Duodenal mucosa (tissue), 2 donors: ENCODE data around the gene PEX12.

Source experiments
- H3K27ac ChIP-seq: one replicate; pipeline ENCODE4 v1.7.0; 2013; ENCODE audit warnings: low read depth, low read length
- H3K27me3 ChIP-seq, 2 donors: one replicate each; pipeline ENCODE4 v1.7.0; 2013; ENCODE audit warnings: low read length in 2 of 2, control low read depth in 1 of 2; ENCODE audit not compliant: insufficient read depth in 2 of 2, control insufficient read depth in 1 of 2
- H3K36me3 ChIP-seq, 2 donors: one replicate each; pipeline ENCODE4 v1.7.0; 2013; ENCODE audit warnings: low read length in 2 of 2, control low read depth in 1 of 2; ENCODE audit not compliant: insufficient read depth in 2 of 2, control insufficient read depth in 1 of 2
- H3K4me1 ChIP-seq, 2 donors: one replicate each; pipeline ENCODE4 v1.7.0; 2013; ENCODE audit warnings: low read length in 2 of 2, control low read depth in 1 of 2; ENCODE audit not compliant: insufficient read depth in 2 of 2, control insufficient read depth in 1 of 2
- H3K4me3 ChIP-seq, 2 donors: one replicate each; pipeline ENCODE4 v1.7.0; 2013; ENCODE audit warnings: low read length in 2 of 2, low read depth in 1 of 2
- H3K9ac ChIP-seq, 2 donors: one replicate each; pipeline ENCODE4 v1.7.0; 2013; ENCODE audit warnings: low read length in 2 of 2, low read depth in 1 of 2
- H3K9me3 ChIP-seq, 2 donors: one replicate each; pipeline ENCODE4 v1.7.0; 2013; ENCODE audit warnings: low read length in 2 of 2, control low read depth in 1 of 2; ENCODE audit not compliant: control insufficient read depth in 1 of 2

PEX12 gene

DNA sequence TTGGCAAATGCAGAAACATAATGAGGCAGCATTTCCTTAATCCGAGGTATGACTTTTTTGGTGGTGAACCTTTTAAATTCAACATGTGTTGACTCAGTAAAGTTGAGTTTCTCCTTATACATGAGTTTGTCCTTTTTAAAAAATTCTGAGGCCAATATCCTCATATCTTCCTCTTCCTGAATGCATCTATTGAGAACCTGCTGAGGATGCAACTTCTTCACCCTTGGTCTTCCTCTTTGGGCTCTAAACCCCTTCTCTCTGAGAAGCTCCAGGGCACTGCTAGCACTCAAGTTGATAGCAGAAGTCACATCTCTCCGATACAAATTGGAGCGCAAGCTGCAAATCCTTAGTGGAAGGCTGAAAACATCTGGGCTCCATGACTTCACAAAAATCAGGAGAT is 21.0 kb downstream of the PEX12 start:
- Histone ChIP-seq H3K36me3 (no peaks in the 10 kb centered on the region), H3K9ac (no peak overlapping the region), H3K27ac (no peak overlapping the region), H3K9me3 (no peaks in the 10 kb centered on the region), H3K27me3 (peaks cover 0 to 6% of the 10 kb centered on the region in 2 donors), H3K4me3 (no peak overlapping the region), H3K4me1 (peaks cover 4 to 9% of the 10 kb centered on the region in 2 donors)

DNA sequence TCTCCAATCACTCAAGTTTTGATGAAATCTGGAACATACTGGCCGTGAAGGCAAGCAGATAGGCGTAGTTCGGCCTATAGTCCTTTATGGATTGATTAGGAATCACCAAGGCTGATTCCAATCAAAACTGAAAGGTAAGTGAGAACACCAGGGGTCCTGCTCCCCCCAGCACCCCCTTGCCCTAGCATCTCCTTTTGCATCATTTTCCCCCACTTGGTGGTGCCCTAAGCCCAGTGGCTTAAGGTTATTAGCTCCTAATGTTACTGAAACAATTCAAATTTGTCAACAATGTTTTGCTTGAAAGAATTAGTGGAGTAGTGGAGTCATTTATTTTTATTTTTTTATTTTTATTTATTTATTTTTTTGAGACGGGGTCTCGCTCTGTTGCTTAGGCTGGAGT is 22.7 kb downstream of the PEX12 start:
- H3K27ac ChIP-seq: no peak overlapping the region
- no peaks in the 10 kb centered on the region for H3K9me3 ChIP-seq
- H3K9ac ChIP-seq: no peak overlapping the region
- H3K27me3 ChIP-seq: peaks cover 0 to 6% of the 10 kb centered on the region in 2 donors
- H3K4me3 ChIP-seq: no peak overlapping the region
- H3K4me1 ChIP-seq: peaks cover 4 to 5% of the 10 kb centered on the region in 2 donors
- H3K36me3 ChIP-seq: no peaks in the 10 kb centered on the region

DNA sequence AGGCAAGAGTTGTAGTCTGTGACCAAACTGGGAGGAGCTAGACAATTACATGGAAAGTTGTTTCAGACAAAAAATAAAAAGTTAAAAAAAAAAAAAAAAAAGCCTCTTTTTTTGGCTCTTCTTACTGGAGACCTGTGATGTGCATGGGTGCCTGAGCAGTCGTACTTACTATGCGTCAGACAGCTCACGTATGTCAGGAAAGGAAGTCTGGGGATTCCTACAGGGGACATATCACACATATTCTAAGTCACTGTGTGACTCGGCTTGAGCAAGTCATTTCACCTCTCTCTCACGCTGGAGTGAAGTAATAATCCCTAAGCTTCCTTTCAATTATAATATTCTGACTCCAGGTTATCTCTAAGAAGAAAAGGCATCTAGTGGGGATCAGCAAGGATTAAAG is 23.7 kb downstream of the PEX12 start:
- Histone ChIP-seq H3K4me3 (no peak overlapping the region), H3K9ac (no peak overlapping the region), H3K4me1 (no peaks in the 10 kb centered on the region), H3K27me3 (peaks cover 0 to 6% of the 10 kb centered on the region in 2 donors), H3K27ac (no peak overlapping the region), H3K36me3 (no peaks in the 10 kb centered on the region), H3K9me3 (no peaks in the 10 kb centered on the region)

DNA sequence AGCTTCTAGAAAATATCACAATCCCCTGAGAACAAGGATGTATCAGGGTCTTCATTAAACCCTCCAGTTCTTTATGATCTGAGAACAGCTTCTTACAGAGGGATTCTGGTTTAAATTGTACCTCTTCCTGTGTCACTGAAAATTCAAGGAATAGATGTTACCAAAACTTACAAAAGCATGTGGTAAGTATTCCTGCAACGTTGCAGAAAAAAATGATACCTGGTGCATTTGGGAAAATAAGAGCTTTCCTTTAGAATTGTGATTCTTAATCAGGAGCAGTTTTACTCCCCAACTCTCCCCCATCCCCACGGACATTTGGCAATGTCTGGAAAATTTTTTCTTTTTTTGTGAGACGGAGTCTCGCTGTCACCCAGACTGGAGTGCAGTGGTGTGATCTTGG is 25.1 kb downstream of the PEX12 start:
- H3K9ac ChIP-seq: no peak overlapping the region
- no peaks in the 10 kb centered on the region for H3K4me1 ChIP-seq
- no peak overlapping the region for H3K27ac ChIP-seq
- H3K36me3 ChIP-seq: no peaks in the 10 kb centered on the region
- H3K27me3 ChIP-seq: peaks cover 0 to 6% of the 10 kb centered on the region in 2 donors
- no peaks in the 10 kb centered on the region for H3K9me3 ChIP-seq
- H3K4me3 ChIP-seq: no peak overlapping the region

DNA sequence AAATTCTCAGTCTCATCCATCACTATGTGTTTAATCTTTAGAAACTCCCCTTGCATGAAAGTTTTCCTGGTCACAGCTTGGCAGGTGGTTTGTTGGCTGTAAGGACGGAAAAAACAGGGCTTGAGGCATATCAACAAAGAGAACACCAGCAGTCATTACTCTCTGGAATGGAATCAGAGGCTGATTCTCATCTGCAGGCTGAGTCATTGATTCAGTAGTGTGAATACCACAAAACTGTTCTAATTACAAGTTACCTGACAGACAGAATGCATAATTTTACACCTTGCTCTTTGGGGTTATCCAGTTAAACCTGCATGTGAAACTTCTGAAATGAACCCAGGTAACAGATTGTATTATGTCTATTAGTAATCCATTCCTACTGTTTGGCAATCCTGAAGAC is 29.4 kb downstream of the PEX12 start:
- H3K27ac ChIP-seq: no peak overlapping the region
- no peaks in the 10 kb centered on the region for H3K36me3 ChIP-seq
- no peak overlapping the region for H3K9ac ChIP-seq
- H3K4me3 ChIP-seq: no peak overlapping the region
- no peaks in the 10 kb centered on the region for H3K27me3 ChIP-seq
- H3K4me1 ChIP-seq: no peaks in the 10 kb centered on the region
- H3K9me3 ChIP-seq: no peaks in the 10 kb centered on the region

DNA sequence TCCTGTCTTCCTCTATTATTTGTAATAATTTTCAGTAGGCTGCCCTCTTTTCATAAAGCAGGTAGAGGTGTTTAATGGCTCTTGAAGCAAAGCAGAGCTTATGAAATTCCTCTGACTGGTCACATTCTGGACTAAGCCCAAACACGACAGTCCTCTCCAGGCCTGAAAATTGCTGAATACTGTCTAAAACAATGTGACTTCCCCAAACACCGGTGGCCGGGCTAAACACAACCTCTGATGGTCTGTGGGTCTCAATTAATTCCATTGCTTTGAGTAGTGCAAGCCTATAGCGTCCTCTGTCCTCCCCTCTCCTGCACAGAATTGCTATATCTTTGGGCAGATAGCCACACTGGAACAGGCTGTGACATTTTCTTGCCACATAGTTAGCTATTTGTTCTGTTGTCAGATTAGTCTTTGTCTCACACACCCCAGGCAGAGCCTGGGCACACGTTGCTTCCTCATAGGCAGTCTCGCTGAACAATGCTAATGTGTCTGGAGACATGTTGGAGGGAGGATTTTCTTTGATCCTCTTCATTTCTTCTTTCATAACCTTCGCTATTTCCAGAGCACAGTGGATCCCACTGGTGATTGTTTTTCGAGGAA is 30.1 kb downstream of the PEX12 start:
- Histone ChIP-seq H3K9me3 (no peaks in the 10 kb centered on the region), H3K27ac (no peak overlapping the region), H3K9ac (no peak overlapping the region), H3K36me3 (no peaks in the 10 kb centered on the region), H3K27me3 (no peaks in the 10 kb centered on the region), H3K4me1 (no peaks in the 10 kb centered on the region), H3K4me3 (no peak overlapping the region)

DNA sequence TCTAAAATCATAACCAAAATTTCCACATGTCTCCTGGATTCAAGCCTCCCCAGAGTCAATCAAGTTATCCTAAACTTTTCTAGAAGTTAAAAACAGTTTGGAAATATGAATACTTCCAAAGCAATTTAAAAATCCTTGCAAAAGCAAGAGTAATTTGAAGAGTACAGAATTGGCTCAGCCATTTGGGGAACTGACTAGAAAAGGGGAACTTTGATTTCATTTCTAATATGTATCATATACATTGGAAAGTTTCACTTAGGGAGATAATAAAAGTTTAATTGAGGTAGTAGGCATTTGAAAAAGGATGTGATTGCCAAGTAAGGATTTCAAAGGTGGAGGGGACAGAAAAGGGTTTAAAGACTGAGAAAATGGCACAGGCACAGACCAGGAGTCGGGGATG is 31.9 kb downstream of the PEX12 start:
- no peaks in the 10 kb centered on the region for H3K27me3 ChIP-seq
- no peaks in the 10 kb centered on the region for H3K9me3 ChIP-seq
- no peaks in the 10 kb centered on the region for H3K36me3 ChIP-seq
- H3K4me3 ChIP-seq: no peak overlapping the region
- H3K4me1 ChIP-seq: no peaks in the 10 kb centered on the region
- no peak overlapping the region for H3K27ac ChIP-seq
- no peak overlapping the region for H3K9ac ChIP-seq

DNA sequence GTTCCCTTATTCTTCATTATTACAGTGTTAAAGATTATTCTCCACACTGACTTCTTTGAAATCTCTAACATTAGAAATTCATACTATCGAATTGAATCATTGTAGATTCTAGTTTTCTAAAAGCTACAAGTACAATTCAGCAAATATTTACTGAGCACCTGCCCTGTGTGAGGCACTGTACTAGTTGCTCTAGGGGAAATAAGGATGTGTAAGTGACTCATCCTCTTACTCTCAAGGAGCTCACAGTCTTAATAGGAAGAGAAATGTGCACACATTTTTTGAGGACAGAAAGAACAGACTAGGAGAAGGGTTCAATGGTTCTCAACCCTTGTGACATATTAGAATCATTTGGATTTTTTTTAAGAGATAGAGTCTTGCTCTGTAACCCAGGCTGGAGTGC is 33.2 kb downstream of the PEX12 start:
- H3K27me3 ChIP-seq: no peaks in the 10 kb centered on the region
- H3K36me3 ChIP-seq: no peaks in the 10 kb centered on the region
- H3K4me1 ChIP-seq: peaks cover 0 to 5% of the 10 kb centered on the region in 2 donors
- no peak overlapping the region for H3K27ac ChIP-seq
- no peaks in the 10 kb centered on the region for H3K9me3 ChIP-seq
- H3K4me3 ChIP-seq: no peak overlapping the region
- no peak overlapping the region for H3K9ac ChIP-seq

DNA sequence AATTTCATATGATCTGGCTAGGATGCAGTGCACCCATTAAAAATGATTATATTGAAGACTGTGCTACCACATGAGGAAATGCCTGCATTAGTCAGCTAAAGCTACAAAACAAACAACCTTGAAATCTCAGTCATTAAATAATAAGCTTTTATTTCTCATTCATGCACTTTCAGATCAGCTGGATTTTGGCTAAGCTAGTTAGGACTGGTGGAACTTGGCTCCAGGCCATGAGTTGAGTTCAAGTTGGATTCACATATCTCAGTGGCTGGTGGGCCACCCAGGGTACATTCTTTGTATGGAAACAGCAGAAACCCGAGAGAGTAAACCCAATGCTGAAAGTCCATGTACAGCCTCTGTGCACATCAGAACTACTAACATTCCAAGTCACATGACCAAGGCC is 34.5 kb downstream of the PEX12 start:
- Histone ChIP-seq H3K27ac (no peak overlapping the region), H3K9ac (no peak overlapping the region), H3K4me1 (peaks cover 0 to 8% of the 10 kb centered on the region in 2 donors), H3K27me3 (no peaks in the 10 kb centered on the region), H3K36me3 (no peaks in the 10 kb centered on the region), H3K4me3 (no peak overlapping the region), H3K9me3 (no peaks in the 10 kb centered on the region)

DNA sequence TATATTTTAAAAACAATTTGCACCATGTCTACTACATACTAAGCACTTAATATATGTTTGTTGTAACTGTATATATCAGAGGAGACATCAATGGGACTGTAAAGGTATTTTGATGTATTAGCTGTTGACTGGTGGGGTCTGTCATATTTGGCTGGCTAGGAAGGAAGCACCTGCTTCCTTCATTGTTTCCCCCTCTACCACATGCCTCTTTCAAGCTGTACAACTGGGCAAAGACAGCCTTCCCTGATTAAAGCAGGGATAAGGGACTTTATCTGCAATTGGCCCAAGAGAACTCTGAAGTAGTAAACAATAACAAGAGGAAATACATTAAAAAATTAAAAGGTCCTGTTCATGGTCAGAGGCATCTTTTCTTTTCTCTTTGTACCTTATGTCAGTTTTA is 35.4 kb downstream of the PEX12 start:
- no peak overlapping the region for H3K27ac ChIP-seq
- H3K4me1 ChIP-seq: peaks cover 0 to 12% of the 10 kb centered on the region in 2 donors
- no peaks in the 10 kb centered on the region for H3K9me3 ChIP-seq
- no peaks in the 10 kb centered on the region for H3K27me3 ChIP-seq
- H3K4me3 ChIP-seq: no peak overlapping the region
- no peaks in the 10 kb centered on the region for H3K36me3 ChIP-seq
- H3K9ac ChIP-seq: no peak overlapping the region

DNA sequence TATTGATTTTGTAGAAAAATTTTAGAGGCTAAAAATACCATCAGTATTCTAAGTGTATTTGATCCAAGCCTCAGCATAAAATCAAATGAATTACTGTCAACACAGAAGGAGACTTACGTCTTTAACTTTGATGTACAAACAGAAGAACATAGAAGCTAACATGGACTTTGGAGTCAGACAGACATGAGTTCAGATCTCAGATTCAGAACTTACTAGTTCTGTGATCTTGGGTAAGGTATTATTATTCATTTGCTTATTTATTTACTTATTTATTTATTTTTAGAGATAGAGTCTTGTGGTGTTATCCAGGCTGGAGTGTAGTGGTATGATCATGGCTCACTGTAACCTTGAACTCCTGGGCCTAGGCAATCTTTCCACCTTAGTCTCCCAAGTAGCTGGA is 36.9 kb downstream of the PEX12 start:
- Histone ChIP-seq H3K27ac (no peak overlapping the region), H3K4me3 (peak overlapping the region; percentile 82 to 85), H3K36me3 (no peaks in the 10 kb centered on the region), H3K27me3 (no peaks in the 10 kb centered on the region), H3K4me1 (peaks cover 0 to 13% of the 10 kb centered on the region in 2 donors), H3K9me3 (no peaks in the 10 kb centered on the region), H3K9ac (peak overlapping the region in 1 of 2 donors; percentile 66)
